Choroid plexus epithelial cell (primary cell): ENCODE data around the gene KRTAP10-6.
"Not testable (repeated sequence)": the region's sequence is repeated elsewhere in the genome, so short reads cannot be mapped to it uniquely, and the experiment has no call there.

Experiments used
- DNase-seq: peaks from one replicate; pipeline ENCODE4 v3.0.0-alpha.2; 2010; ENCODE audit warnings: low read depth
- H3K4me3 ChIP-seq: 2 replicates; pipeline ENCODE4 v1.5.1; 2011; ENCODE audit warnings: low read depth, mild to moderate bottlenecking, control low read depth, low read length, moderate library complexity
- CTCF ChIP-seq: conservative IDR thresholded peaks from 2 replicates; pipeline ENCODE4 v1.5.1; 2011; ENCODE audit warnings: low read depth, mild to moderate bottlenecking, control low read depth, inconsistent platforms, low read length, moderate library complexity

The KRTAP10-6 gene

DNA sequence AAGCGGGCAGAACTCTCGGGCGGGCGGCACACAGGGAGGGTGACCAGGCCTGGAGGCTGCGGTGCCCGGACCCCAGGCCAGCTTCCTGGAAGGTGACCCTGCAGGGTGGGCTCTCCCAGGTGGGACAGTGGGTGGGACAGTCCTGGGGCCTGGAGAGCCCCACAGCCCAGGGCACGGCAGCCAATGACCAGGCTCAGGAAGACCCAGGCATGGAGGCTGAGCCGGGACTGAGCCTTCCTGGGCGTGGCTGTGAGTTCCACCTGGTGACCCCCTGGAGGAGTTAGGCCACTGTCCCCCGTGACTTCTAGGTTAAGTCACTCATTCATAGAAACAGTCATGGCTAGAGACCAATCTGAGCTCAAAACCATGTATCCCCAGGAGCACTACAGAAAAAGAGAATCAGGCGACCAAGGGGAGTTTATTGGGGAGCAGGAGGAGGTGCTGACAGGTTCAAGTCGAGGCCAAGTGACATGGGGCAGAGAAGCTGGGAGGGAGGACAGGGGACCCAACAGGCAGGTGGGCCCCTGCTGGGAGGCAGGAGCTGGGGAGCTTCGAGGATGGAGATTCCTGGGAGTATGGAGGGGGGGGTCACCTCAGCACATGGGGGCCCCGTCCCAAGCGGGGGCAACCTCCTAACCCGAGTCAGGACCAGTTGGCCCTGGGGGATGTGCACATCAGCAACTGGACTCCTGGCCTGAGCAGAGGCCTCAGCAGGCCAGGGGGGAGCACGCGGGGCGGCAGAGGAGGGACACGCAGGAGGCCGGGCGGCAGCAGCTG lies 13.1 kb downstream of the KRTAP10-6 start:
- TF ChIP-seq CTCF, result no peak
- H3K4me3 ChIP-seq, result no peak overlapping the region
- no peak for DNase-seq

- no peak overlapping the region for H3K4me3 ChIP-seq
- no peak for DNase-seq
- TF ChIP-seq CTCF, result no peak
These were observed 13.8 kb downstream of the KRTAP10-6 start for GRCh38 chr21:44578371-44579055.

DNA sequence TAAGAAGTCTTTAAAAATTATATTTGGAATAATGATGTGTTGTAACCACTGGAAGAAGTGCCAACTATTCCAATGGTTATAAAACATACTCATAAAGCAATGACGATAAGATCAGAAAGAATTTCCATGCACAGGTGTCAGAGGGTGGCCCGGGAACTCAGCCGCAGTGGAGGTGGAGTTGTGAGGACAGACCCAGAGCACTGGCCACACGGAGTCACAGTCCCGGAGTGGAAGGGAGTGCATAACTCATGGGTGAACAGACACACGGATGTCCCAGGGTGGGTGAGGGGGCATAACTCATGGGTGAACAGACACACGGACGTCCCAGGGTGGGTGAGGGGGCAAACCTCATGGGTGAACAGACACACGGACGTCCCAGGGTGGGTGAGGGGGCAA lies 16.3 kb downstream of the KRTAP10-6 start:
- DNase-seq, result no peak
- TF ChIP-seq CTCF, result no peak
- no peak overlapping the region for H3K4me3 ChIP-seq

DNA sequence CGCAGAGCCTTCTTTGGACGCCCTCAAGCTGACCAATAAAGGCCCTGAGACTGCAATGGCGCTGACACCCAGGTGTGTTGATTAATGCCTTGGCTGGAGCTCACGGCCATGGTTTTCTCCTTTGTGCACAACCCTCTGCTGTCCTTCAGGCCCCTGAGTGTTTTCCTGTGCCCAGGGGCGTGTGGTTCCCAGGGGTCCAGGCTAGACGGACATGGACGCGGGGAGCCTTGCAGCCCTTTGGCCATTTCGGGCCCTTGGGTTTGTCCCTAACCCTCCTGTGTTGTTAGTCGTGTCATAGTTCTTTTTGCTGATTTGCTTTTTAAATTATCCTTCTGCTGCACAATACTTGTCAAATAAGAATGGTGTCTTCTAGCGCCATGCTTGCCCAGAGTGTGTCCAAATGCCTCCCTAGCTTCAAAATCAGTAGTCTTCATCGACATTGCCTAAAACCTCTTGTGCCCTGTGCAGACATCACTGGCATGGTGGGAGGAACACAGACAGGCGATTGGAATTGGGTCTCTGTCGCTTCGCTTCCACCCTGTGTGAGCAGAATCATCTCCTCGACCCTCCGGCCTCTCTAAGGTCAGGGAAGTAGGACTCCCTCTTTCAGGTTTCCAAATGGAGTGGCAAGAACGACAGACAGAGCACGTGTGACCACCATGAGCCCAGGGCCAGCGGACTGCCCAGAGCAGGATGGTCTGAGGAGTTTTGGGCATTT lies 16.8 kb downstream of the KRTAP10-6 start:
- DNase-seq, result no peak
- H3K4me3 ChIP-seq, result no peak overlapping the region
- no peak for TF ChIP-seq CTCF

DNA sequence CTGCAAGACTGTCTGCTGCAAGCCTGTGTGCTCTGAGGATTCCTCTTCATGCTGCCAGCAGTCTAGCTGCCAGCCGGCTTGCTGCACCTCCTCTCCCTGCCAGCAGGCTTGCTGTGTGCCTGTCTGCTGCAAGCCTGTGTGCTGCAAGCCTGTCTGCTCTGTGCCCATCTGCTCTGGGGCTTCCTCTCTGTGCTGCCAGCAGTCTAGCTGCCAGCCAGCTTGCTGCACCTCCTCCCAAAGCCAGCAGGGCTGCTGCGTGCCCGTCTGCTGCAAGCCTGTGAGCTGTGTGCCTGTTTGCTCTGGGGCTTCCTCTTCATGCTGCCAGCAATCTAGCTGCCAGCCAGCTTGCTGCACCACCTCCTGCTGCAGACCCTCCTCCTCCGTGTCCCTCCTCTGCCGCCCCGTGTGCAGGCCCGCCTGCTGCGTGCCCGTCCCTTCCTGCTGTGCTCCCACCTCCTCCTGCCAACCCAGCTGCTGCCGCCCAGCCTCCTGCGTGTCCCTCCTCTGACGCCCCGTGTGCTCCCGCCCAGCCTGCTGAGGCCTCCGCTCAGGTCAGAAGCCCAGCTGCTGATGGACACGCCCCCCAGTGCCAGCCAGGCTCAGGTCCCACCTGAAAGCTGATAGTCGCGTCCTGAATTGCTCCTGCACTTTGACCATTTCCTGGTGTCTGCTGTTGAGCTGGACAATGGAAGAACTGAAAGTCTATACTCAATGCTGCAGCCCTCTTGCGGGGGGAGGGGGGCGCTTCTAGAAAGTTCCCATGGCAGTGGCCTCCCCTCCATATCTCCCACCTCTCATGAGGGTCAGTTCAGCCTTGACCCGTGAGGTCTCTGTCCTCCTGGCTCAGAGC lies 17.6 kb downstream of the KRTAP10-6 start:
- H3K4me3 ChIP-seq, result no peak overlapping the region

DNA sequence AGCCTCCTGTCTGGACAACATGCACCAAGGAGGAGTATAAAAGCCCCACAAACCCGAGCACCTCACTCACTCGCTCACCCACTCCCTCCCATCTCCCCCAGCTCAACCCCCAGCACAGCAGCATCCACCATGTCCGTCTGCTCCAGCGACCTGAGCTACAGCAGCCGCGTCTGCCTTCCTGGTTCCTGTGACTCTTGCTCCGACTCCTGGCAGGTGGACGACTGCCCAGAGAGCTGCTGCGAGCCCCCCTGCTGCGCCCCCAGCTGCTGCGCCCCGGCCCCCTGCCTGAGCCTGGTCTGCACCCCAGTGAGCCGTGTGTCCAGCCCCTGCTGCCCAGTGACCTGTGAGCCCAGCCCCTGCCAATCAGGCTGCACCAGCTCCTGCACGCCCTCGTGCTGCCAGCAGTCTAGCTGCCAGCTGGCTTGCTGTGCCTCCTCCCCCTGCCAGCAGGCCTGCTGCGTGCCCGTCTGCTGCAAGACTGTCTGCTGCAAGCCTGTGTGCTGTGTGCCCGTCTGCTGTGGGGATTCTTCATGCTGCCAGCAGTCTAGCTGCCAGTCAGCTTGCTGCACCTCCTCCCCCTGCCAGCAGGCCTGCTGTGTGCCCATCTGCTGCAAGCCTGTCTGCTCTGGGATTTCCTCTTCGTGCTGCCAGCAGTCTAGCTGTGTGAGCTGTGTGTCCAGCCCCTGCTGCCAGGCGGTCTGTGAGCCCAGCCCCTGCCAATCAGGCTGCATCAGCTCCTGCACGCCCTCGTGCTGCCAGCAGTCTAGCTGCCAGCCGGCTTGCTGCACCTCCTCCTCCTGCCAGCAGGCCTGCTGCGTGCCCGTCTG lies 18.5 kb downstream of the KRTAP10-6 start, which contains the start of gene KRTAP10-4:
KRTAP10-4 (plus strand) TSS at position 100 of the 827 bp plus-strand sequence; CDS start at position 130, 30 bp downstream.
- H3K4me3 ChIP-seq, DNase-seq: not testable (repeated sequence)

More for the DNA sequence above, 17.6 kb downstream of the KRTAP10-6 start:
- no peak for TF ChIP-seq CTCF
- no peak for DNase-seq
